DND-41 (cell line): ENCODE data around the gene JADE2.

Source experiments
- CTCF ChIP-seq: IDR thresholded peaks from 2 replicates; pipeline ENCODE4 v1.5.1; 2012; ENCODE audit warnings: borderline replicate concordance, low read length, moderate library complexity, mild to moderate bottlenecking; ENCODE audit not compliant: poor library complexity, severe bottlenecking; ENCODE audit errors: extremely low read depth
- EZH2 ChIP-seq: IDR thresholded peaks from 3 replicates; pipeline ENCODE4 v1.6.1; 2012; ENCODE audit warnings: borderline replicate concordance, low read depth, mild to moderate bottlenecking, moderate library complexity, low read length, inconsistent platforms; ENCODE audit not compliant: severe bottlenecking

- TF ChIP-seq CTCF (no peak), EZH2 (no peak)
Measured at GRCh38 chr5:134536876-134537275, 11.4 kb downstream of the JADE2 start.
